ENCODE results near the gene SPDYE16.
"Not testable (repeated sequence)": the region's sequence is repeated elsewhere in the genome, so short reads cannot be mapped to it uniquely, and the experiment has no call there.

DNA sequence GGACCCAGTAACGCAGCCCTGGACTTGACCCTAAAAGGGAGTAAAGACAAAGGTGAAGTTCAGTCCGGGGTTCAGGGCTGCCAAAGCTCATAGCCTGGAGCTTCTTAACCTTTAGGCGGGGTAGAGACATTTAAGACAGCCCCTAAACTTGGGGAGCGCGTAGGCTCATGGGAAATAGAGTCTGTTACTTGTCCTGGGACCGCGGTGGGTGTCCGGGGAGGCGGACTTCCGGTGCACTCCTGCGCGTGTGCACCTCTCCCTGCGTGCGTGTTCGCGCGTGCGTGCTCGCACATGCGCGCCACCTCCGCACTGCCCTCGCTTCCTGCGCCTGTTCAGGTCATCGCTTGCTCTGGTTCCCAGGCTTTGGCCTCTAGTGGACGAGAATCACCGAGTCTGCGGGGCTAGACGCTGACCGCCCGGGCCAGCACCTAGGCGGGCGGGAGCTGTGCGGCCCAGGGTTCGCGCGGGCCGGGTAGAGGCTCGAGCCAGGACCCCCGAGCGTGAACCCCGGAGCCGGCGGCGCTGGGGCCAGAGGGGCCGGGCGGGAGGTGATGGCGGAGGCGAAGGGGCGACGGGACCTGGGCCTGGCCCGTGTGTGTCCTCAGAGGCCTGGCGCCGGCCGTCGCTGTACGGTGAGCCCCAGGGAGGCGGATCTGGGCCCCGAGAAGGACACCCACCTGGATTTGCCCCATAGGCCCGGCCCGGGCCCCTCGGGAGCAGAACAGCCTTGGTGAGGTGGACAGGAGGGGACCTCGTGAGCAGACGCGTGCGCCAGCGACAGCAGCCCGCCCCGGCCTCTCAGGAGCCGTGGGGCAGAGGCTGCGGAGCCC is 6.1 kb upstream of the SPDYE16 start:
- TF ChIP-seq, protein P1, sequence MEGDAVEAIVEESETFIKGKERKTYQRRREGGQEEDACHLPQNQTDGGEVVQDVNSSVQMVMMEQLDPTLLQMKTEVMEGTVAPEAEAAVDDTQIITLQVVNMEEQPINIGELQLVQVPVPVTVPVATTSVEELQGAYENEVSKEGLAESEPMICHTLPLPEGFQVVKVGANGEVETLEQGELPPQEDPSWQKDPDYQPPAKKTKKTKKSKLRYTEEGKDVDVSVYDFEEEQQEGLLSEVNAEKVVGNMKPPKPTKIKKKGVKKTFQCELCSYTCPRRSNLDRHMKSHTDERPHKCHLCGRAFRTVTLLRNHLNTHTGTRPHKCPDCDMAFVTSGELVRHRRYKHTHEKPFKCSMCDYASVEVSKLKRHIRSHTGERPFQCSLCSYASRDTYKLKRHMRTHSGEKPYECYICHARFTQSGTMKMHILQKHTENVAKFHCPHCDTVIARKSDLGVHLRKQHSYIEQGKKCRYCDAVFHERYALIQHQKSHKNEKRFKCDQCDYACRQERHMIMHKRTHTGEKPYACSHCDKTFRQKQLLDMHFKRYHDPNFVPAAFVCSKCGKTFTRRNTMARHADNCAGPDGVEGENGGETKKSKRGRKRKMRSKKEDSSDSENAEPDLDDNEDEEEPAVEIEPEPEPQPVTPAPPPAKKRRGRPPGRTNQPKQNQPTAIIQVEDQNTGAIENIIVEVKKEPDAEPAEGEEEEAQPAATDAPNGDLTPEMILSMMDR (conservative IDR thresholded peaks at IDR 0.05 in 1 of 2, IDR thresholded peaks at IDR 0.05 in 1 of 2; ENCODE audit: extremely low read depth in 1 of 2, insufficient read depth in 1 of 2, low read depth in 1 of 2, low read length in 2 of 2): not testable (repeated sequence)
- not testable (repeated sequence) for TF ChIP-seq EZH2 (IDR thresholded peaks at IDR 0.05; ENCODE audit: borderline replicate concordance, low read length)
